ENCODE data around the gene TMEM91.
"Not testable (repeated sequence)": the region's sequence is repeated elsewhere in the genome, so short reads cannot be mapped to it uniquely, and the experiment has no call there.

The TMEM91 gene

GRCh38 chr19:41376998-41377365, 649 bp downstream of the TMEM91 start:
- no peaks in the 10 kb centered on the region for H3K9me3 ChIP-seq (ENCODE audit: insufficient read depth, low read depth, low read length)
- H4K20me1 ChIP-seq (ENCODE audit: insufficient read depth, low read length, poor library complexity, severe bottlenecking): no peaks in the 10 kb centered on the region
- H3K9me2 ChIP-seq (replicated peaks; ENCODE audit: low read depth, low read length): no peaks in the 10 kb centered on the region
- H3K27me3 ChIP-seq (ENCODE audit: insufficient read depth, low read length, poor library complexity, severe bottlenecking): no peaks in the 10 kb centered on the region
- H3K4me2 ChIP-seq (ENCODE audit: low read depth, low read length, poor library complexity, severe bottlenecking): no peak overlapping the region
- no peaks in the 10 kb centered on the region for H3F3A ChIP-seq (ENCODE audit: low read depth)
- H3K9ac ChIP-seq (ENCODE audit: low read depth, low read length, poor library complexity, severe bottlenecking): no peak overlapping the region
- no peak overlapping the region for H2AFZ ChIP-seq (ENCODE audit: low read length)
- H3K36me3 ChIP-seq (ENCODE audit: insufficient read depth, low read length): no peaks in the 10 kb centered on the region
- H3K4me3 ChIP-seq (ENCODE audit: low read length, poor library complexity, severe bottlenecking): no peak overlapping the region
- no peak for TF ChIP-seq EZH2phosphoT487 (IDR thresholded peaks at IDR 0.05; ENCODE audit: borderline replicate concordance)
- TF ChIP-seq CTCF (conservative IDR thresholded peaks at IDR 0.05; ENCODE audit: low read length): no peak
- H3K4me1 ChIP-seq (ENCODE audit: insufficient read depth, low read length, poor library complexity, severe bottlenecking): no peaks in the 10 kb centered on the region
- H3K79me2 ChIP-seq (ENCODE audit: insufficient read depth, low read length): no peaks in the 10 kb centered on the region

- no peaks in the 10 kb centered on the region for H4K20me1 ChIP-seq (ENCODE audit: insufficient read depth, low read length, poor library complexity, severe bottlenecking)
- no peak for TF ChIP-seq EZH2phosphoT487 (IDR thresholded peaks at IDR 0.05; ENCODE audit: borderline replicate concordance)
- peak; percentile 41 for TF ChIP-seq CTCF (conservative IDR thresholded peaks at IDR 0.05; ENCODE audit: low read length)
Observed at GRCh38 chr19:41377977-41378709, 1.8 kb downstream of the TMEM91 start.

GRCh38 chr19:41381536-41381935, 5.2 kb downstream of the TMEM91 start:
- H3F3A ChIP-seq (ENCODE audit: low read depth): not testable (repeated sequence)

More at GRCh38 chr19:41377977-41378709, 1.8 kb downstream of the TMEM91 start:
- Histone ChIP-seq H2AFZ (ENCODE audit: low read length) (no peak overlapping the region), H3K79me2 (ENCODE audit: insufficient read depth, low read length) (no peaks in the 10 kb centered on the region), H3K4me1 (ENCODE audit: insufficient read depth, low read length, poor library complexity, severe bottlenecking) (no peaks in the 10 kb centered on the region), H3K36me3 (ENCODE audit: insufficient read depth, low read length) (no peaks in the 10 kb centered on the region), H3F3A (ENCODE audit: low read depth) (no peaks in the 10 kb centered on the region), H3K4me3 (ENCODE audit: low read length, poor library complexity, severe bottlenecking) (no peak overlapping the region), H3K4me2 (ENCODE audit: low read depth, low read length, poor library complexity, severe bottlenecking) (peak overlapping the region; percentile 18), H3K9ac (ENCODE audit: low read depth, low read length, poor library complexity, severe bottlenecking) (no peak overlapping the region), H3K9me3 (ENCODE audit: insufficient read depth, low read depth, low read length) (no peaks in the 10 kb centered on the region), H3K9me2 (replicated peaks; ENCODE audit: low read depth, low read length) (no peaks in the 10 kb centered on the region), H3K27me3 (ENCODE audit: insufficient read depth, low read length, poor library complexity, severe bottlenecking) (no peaks in the 10 kb centered on the region)

GRCh38 chr19:41384351-41384750, 8.0 kb downstream of the TMEM91 start:
- TF ChIP-seq CTCF (conservative IDR thresholded peaks at IDR 0.05; ENCODE audit: low read length) (no peak), EZH2phosphoT487 (IDR thresholded peaks at IDR 0.05; ENCODE audit: borderline replicate concordance) (no peak)
- Histone ChIP-seq H4K20me1 (ENCODE audit: insufficient read depth, low read length, poor library complexity, severe bottlenecking) (no peaks in the 10 kb centered on the region), H2AFZ (ENCODE audit: low read length) (no peak overlapping the region), H3K4me2 (ENCODE audit: low read depth, low read length, poor library complexity, severe bottlenecking) (no peak overlapping the region), H3K79me2 (ENCODE audit: insufficient read depth, low read length) (no peaks in the 10 kb centered on the region), H3K27me3 (ENCODE audit: insufficient read depth, low read length, poor library complexity, severe bottlenecking) (no peaks in the 10 kb centered on the region), H3F3A (ENCODE audit: low read depth) (no peaks in the 10 kb centered on the region), H3K36me3 (ENCODE audit: insufficient read depth, low read length) (no peaks in the 10 kb centered on the region), H3K4me1 (ENCODE audit: insufficient read depth, low read length, poor library complexity, severe bottlenecking) (no peaks in the 10 kb centered on the region), H3K9me3 (ENCODE audit: insufficient read depth, low read depth, low read length) (no peaks in the 10 kb centered on the region), H3K9me2 (replicated peaks; ENCODE audit: low read depth, low read length) (no peaks in the 10 kb centered on the region), H3K4me3 (ENCODE audit: low read length, poor library complexity, severe bottlenecking) (no peak overlapping the region), H3K9ac (ENCODE audit: low read depth, low read length, poor library complexity, severe bottlenecking) (no peak overlapping the region)

More at GRCh38 chr19:41381536-41381935, 5.2 kb downstream of the TMEM91 start:
- H2AFZ ChIP-seq (ENCODE audit: low read length); H3K9ac ChIP-seq (ENCODE audit: low read depth, low read length, poor library complexity, severe bottlenecking); H3K4me3 ChIP-seq (ENCODE audit: low read length, poor library complexity, severe bottlenecking); H3K9me2 ChIP-seq (replicated peaks; ENCODE audit: low read depth, low read length); H3K36me3 ChIP-seq (ENCODE audit: insufficient read depth, low read length); H3K27me3 ChIP-seq (ENCODE audit: insufficient read depth, low read length, poor library complexity, severe bottlenecking); H3K4me1 ChIP-seq (ENCODE audit: insufficient read depth, low read length, poor library complexity, severe bottlenecking); H3K79me2 ChIP-seq (ENCODE audit: insufficient read depth, low read length); H3K9me3 ChIP-seq (ENCODE audit: insufficient read depth, low read depth, low read length); H3K4me2 ChIP-seq (ENCODE audit: low read depth, low read length, poor library complexity, severe bottlenecking); H4K20me1 ChIP-seq (ENCODE audit: insufficient read depth, low read length, poor library complexity, severe bottlenecking): not testable (repeated sequence)

Data from Loucy (cell line).